Forelimb muscle (tissue), 1 donor: ENCODE results near the gene DRC1. TPM values are rescaled to one million over a fixed set of nuclear protein-coding genes. Genes with fewer than 3 reads are reported as not detected.

Experiments
- DNase-seq: peaks from one replicate; pipeline ENCODE4 v3.0.0-alpha.2; 2013; ENCODE audit warnings: low read depth
- polyA plus RNA-seq: library from polyadenylated mRNA; unstranded; fragments of 120-200 nt; gene quantifications from one replicate; pipeline ENCODE4 v1.2.1, GENCODE V29; 2013; ENCODE audit not compliant: insufficient read length

Gene DRC1
- polyA plus RNA-seq, 1 donor, result 0.16 TPM

- DNase-seq, result no peak
These were observed 91.2 kb downstream of the DRC1 start for GRCh38 chr2:26492749-26493515.

- DNase-seq, result no peak
These were observed 91.8 kb downstream of the DRC1 start for GRCh38 chr2:26493566-26493965.

- no peak for DNase-seq
These were observed 92.5 kb downstream of the DRC1 start for GRCh38 chr2:26494199-26494598.

DNA sequence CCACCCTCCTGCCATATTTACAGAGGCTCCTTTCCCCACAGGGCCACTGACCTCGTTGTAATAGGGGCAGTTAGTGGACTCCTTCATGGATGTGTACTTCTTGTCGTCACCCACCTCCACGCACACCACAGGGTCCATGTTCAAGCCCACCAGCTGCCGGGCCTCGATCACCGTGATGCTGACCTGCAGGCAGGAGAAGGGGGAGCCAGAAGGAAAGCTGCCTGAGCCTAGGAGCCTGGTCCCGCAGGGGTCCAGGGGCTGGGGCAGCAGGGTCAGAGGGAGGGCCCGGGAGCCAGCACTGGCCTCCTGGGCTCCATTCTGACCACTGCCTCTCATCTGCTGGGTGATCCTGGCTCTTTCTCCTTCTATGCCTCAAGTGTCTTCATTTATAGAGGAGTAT, 93.2 kb downstream of the DRC1 start:
- DNase-seq, result no peak

DNA sequence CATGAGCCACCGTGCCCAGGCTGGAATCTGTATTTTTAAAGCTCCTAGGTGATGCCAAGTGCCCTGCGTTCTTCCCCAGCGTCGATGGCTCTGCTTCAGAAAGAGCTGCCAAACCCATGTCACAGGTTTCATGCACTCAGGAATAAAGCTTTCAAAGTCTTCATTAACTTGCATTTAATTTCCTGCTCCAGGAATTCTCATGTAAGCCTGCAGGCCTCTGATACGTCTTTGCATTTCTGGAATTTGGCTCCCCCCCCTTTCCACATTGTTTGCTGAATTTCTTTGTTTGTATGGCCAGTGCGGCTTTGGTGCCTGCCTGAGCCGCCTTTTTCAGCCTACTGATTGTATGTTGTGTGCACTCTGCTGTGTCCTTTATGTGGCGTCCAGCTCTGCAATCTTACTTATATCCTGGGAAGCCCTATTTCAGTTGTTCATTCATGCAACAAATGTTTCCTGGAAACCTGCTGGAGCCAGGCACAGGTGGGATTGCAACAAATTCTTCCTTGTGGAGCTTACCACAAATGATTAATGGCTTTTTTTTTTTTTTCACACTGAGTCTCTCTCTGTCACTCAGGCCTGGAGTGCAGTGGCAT, 94.1 kb downstream of the DRC1 start:
- no peak for DNase-seq

GRCh38 chr2:26500406-26500805, 98.7 kb downstream of the DRC1 start:
- DNase-seq, result no peak

DNA sequence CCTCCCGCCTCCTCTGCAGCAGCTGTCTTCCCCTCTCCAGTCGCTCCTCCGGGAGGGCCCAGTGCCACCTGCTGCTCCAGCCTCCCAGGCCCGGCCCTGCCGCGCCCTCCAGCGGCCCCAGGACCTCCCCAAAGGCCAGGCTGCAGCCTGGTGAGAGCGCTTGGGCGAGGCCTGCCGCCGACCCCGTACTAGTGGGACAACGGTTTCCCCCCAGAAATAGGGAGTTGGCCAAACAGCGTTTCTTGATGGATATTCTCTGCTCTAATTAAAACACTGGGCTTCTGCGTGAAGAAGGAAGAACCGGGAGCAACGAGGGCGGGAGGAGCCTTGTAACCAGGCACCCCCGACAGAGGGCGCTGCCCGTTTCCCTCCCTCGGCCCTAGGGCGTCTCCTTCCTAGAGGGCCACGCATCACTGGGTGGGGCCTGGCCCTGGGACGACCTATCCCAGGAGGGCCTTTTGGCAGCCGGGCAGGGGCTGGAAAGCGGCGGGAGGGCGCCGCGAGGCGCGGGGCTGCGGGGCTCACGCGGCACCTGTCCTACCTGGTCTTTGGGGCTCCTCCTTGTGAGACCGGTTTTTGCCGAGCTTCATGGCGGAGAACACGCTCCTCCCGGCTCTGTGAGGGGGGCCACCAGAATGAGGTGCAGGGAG, 101.6 kb downstream of the DRC1 start:
- DNase-seq, result no peak

DNA sequence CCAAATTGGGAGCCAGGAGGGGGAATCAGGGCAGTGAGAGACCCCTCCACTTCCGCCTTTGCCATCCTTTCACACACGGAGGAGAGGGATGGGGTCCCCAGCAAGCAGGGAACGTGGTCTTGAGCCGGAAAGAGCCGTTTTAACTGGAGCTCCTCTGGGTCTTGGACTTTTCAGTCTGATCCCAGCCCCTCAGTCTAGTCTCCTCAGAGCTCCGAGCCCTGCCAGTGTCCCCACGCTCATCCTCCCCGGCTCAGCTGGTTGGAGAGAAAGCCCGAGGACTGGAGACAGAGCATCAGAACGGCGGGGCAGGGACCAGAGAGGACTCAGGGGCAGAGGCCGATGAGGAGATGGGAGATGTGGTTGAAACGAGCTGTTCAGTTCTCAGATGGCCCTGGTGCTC, 102.3 kb downstream of the DRC1 start:
- no peak for DNase-seq

DNA sequence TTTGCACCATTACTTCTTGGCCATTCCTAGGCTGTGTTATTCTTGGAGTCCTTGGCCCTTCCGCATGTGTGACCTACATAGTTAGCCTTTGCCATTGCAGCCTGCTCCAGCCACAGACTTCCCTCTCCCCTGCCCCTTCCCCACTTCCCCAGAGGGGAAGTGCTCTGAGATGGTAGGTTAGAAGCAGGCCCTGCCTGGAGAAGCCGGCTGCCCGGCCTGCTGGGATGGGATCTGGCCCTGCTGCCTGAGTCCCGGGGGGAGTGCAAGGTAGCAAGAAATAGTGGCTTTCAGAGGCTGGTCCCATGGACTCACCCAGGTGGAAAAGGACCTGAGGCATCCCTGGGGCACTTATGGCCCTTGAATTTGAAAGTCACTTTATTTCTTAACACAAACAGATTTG, 104.6 kb downstream of the DRC1 start:
- no peak for DNase-seq

Other genes starting within 250 kb of the DRC1 start
- 3.9 TPM for gene GAREM2, start 228.8 kb upstream of the DRC1 start, polyA plus RNA-seq
- 206 TPM for gene HADHA, start 157.3 kb upstream of the DRC1 start, polyA plus RNA-seq
- 108 TPM for gene HADHB, start 157.0 kb upstream of the DRC1 start, polyA plus RNA-seq
- gene SELENOI, start 55.8 kb upstream of the DRC1 start, polyA plus RNA-seq, result 10.4 TPM
- gene ADGRF3, start 55.1 kb upstream of the DRC1 start, polyA plus RNA-seq, result 0.16 TPM
- 22.7 TPM for gene OTOF, start 76.2 kb downstream of the DRC1 start, polyA plus RNA-seq
- not detected for gene CIB4, start 239.4 kb downstream of the DRC1 start, polyA plus RNA-seq